ENCODE data around the gene MANF.

MANF gene

GRCh38 chr3:51371943-51372557, 13.0 kb upstream of the MANF start:
- no peak overlapping the region for H3K4me3 ChIP-seq (ENCODE audit: low read depth, low read length)
- TF ChIP-seq, protein P1, sequence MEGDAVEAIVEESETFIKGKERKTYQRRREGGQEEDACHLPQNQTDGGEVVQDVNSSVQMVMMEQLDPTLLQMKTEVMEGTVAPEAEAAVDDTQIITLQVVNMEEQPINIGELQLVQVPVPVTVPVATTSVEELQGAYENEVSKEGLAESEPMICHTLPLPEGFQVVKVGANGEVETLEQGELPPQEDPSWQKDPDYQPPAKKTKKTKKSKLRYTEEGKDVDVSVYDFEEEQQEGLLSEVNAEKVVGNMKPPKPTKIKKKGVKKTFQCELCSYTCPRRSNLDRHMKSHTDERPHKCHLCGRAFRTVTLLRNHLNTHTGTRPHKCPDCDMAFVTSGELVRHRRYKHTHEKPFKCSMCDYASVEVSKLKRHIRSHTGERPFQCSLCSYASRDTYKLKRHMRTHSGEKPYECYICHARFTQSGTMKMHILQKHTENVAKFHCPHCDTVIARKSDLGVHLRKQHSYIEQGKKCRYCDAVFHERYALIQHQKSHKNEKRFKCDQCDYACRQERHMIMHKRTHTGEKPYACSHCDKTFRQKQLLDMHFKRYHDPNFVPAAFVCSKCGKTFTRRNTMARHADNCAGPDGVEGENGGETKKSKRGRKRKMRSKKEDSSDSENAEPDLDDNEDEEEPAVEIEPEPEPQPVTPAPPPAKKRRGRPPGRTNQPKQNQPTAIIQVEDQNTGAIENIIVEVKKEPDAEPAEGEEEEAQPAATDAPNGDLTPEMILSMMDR (IDR thresholded peaks at IDR 0.05; ENCODE audit: low read depth, low read length), result peak; percentile 62

DNA sequence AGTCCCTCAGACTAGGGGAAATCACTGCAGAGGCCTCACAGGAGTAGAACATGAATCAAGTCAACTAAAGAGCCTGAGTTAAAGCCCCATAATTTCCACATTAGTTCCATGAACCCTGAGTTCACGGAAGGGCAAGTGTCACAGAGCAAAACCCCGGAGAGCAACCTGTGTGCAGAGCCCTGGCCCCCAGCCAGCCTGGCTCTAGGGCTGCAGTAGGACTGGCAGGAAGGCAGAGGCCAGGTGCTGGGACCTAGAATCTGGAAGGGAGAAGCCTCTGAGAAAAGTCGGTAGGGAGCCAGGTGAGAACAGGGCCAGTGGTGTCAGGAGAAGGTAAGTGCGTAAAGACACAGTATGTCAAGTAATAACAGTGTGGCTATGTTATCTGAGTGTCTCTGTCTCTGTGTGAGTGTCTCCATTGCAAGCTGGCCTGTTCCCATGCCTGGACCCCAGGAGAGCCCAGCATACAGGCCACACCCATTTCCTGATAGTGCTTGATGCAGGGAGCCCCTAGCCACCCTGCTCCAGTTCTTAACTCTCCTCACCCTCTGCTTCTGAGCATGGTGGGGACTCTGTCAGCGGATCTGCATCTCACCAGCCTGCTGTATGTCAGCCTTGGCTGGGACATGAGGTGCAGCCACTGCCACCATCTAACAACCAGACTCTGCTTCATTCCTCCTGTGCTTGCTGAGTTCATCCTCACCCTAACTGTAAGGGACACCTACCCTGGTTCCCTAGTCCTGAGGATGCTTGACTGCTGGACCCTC, 11.3 kb upstream of the MANF start:
- TF ChIP-seq, protein P1 (IDR thresholded peaks at IDR 0.05; ENCODE audit: low read depth, low read length), result no peak

GRCh38 chr3:51374456-51374855, 10.6 kb upstream of the MANF start:
- TF ChIP-seq, protein P1 (IDR thresholded peaks at IDR 0.05; ENCODE audit: low read depth, low read length), result no peak
- H3K4me3 ChIP-seq (ENCODE audit: low read depth, low read length), result no peak overlapping the region

More for the DNA sequence above, 11.3 kb upstream of the MANF start:
- no peak overlapping the region for H3K4me3 ChIP-seq (ENCODE audit: low read depth, low read length)

GRCh38 chr3:51375136-51375535, 10.0 kb upstream of the MANF start:
- TF ChIP-seq, protein P1 (IDR thresholded peaks at IDR 0.05; ENCODE audit: low read depth, low read length), result no peak
- H3K4me3 ChIP-seq (ENCODE audit: low read depth, low read length), result no peak overlapping the region

GRCh38 chr3:51375571-51375970, 9.5 kb upstream of the MANF start:
- H3K4me3 ChIP-seq (ENCODE audit: low read depth, low read length), result no peak overlapping the region
- TF ChIP-seq, protein P1 (IDR thresholded peaks at IDR 0.05; ENCODE audit: low read depth, low read length), result no peak

GRCh38 chr3:51378065-51378464, 7.0 kb upstream of the MANF start:
- TF ChIP-seq, protein P1 (IDR thresholded peaks at IDR 0.05; ENCODE audit: low read depth, low read length), result no peak

DNA sequence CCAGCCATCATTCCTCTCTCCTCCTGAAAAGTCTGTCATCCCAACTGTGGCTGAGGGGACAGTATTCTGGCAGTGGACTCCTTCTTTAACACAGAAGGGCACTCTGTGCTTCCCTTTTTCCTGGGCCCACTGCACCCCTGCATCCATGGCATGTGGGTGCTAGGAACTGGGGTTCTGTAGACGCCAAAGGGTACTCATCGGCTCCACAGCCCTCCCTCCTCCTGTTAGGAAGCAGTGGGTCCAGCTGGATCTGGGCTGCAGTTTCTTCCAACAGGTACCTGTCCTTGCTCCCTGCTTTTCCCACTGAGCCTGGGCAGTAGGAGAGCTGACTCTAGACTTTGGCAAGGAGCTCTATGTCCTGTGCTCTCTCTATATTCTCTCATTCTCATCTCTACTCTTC, 6.4 kb upstream of the MANF start:
- TF ChIP-seq, protein P1 (IDR thresholded peaks at IDR 0.05; ENCODE audit: low read depth, low read length), result no peak
- no peak overlapping the region for H3K4me3 ChIP-seq (ENCODE audit: low read depth, low read length)

More at GRCh38 chr3:51378065-51378464, 7.0 kb upstream of the MANF start:
- no peak overlapping the region for H3K4me3 ChIP-seq (ENCODE audit: low read depth, low read length)
